GM08714 (cell line): ENCODE data around the gene BCS1L.

Source experiments
- H3K4me3 ChIP-seq: fragments of 200-500 bp; sonication (Bioruptor generic); 2 replicates; pipeline ENCODE4 v1.5.1; 2014; ENCODE audit warnings: mild to moderate bottlenecking, low read length, inconsistent platforms
- ZNF274 ChIP-seq: IDR thresholded peaks from 2 replicates; pipeline ENCODE4 v1.6.1; 2012; ENCODE audit warnings: mild to moderate bottlenecking, low read depth, low read length

The BCS1L gene

GRCh38 chr2:218659258-218659987 is at the start of gene BCS1L, which contains the start of gene ZNF142:
TSS of gene BCS1L (plus strand) at chr2:218659683. CDS start at chr2:218660988, 1,305 bp downstream.
TSS of gene ZNF142 (minus strand) at chr2:218659623. CDS start at chr2:218656429, 3,194 bp downstream.
- TF ChIP-seq ZNF274: no peak
- peak within 1 kb of the TSS; percentile 76 for H3K4me3 ChIP-seq

- H3K4me3 ChIP-seq: no peak overlapping the region
- TF ChIP-seq ZNF274: no peak
Measured at GRCh38 chr2:218615868-218616315, 43.6 kb upstream of the BCS1L start.

GRCh38 chr2:218618102-218618860 is 41.2 kb upstream of the BCS1L start:
- H3K4me3 ChIP-seq: no peak overlapping the region
- TF ChIP-seq ZNF274: no peak

GRCh38 chr2:218621007-218621406 is 38.5 kb upstream of the BCS1L start:
- TF ChIP-seq ZNF274: no peak
- no peak overlapping the region for H3K4me3 ChIP-seq

GRCh38 chr2:218622606-218623365 is 36.7 kb upstream of the BCS1L start:
- no peak for TF ChIP-seq ZNF274
- H3K4me3 ChIP-seq: no peak overlapping the region

- no peak overlapping the region for H3K4me3 ChIP-seq
- no peak for TF ChIP-seq ZNF274
Measured at GRCh38 chr2:218623366-218623705, 36.1 kb upstream of the BCS1L start.

GRCh38 chr2:218626369-218626768 is 33.1 kb upstream of the BCS1L start:
- no peak for TF ChIP-seq ZNF274
- H3K4me3 ChIP-seq: no peak overlapping the region

GRCh38 chr2:218627939-218628338 is 31.5 kb upstream of the BCS1L start:
- TF ChIP-seq ZNF274: no peak
- no peak overlapping the region for H3K4me3 ChIP-seq

GRCh38 chr2:218631837-218632236 is 27.6 kb upstream of the BCS1L start:
- H3K4me3 ChIP-seq: no peak overlapping the region
- TF ChIP-seq ZNF274: no peak

- no peak for TF ChIP-seq ZNF274
- no peak overlapping the region for H3K4me3 ChIP-seq
Measured at GRCh38 chr2:218635719-218636118, 23.8 kb upstream of the BCS1L start.

GRCh38 chr2:218638372-218638771 is 21.1 kb upstream of the BCS1L start:
- H3K4me3 ChIP-seq: no peak overlapping the region
- no peak for TF ChIP-seq ZNF274

GRCh38 chr2:218642121-218642656 is 17.3 kb upstream of the BCS1L start:
- TF ChIP-seq ZNF274: no peak

GRCh38 chr2:218642786-218643185 is 16.7 kb upstream of the BCS1L start:
- no peak for TF ChIP-seq ZNF274
- no peak overlapping the region for H3K4me3 ChIP-seq

More at GRCh38 chr2:218642121-218642656, 17.3 kb upstream of the BCS1L start:
- no peak overlapping the region for H3K4me3 ChIP-seq

- H3K4me3 ChIP-seq: no peak overlapping the region
- no peak for TF ChIP-seq ZNF274
Measured at GRCh38 chr2:218643751-218644310, 15.7 kb upstream of the BCS1L start.
